Right ventricle myocardium inferior (tissue), 1 donor: ENCODE measurements around the gene MAPK6. TPM values are rescaled to one million over a fixed set of nuclear protein-coding genes. Genes with fewer than 3 reads are reported as not detected.
"Not testable (repeated sequence)": the region's sequence is repeated elsewhere in the genome, so short reads cannot be mapped to it uniquely, and the experiment has no call there.

ENCODE experiments used
- ATAC-seq: fragments of 200-7000 bp; cut with Tn5 transposase; one replicate; pipeline ENCODE4 v1.9.1; 2020; ENCODE audit warnings: mild to moderate bottlenecking, moderate library complexity
- DNase-seq: peaks from one replicate; pipeline ENCODE4 v3.0.0; 2021; ENCODE audit errors: missing footprints
- intact Hi-C: fragments of 100-400 bp; cut with DNase I; formaldehyde crosslinking; loops from one replicate; pipeline ENCODE4 v1.11.0; 2022
- total RNA-seq: library from RNA; stranded (reverse); fragmentation: NEBNext Ultra II Directional; extraction: Animal tissue kit (Norgen Biotek cat#: 25700); gene quantifications from one replicate; pipeline ENCODE4 v1.2.1, GENCODE V29; 2021
- donor health status: DM: no; HTN: yes; CAD: no; lungs with severe emphysema.

The MAPK6 gene
- total RNA-seq, 1 donor from 2014 or later = 22.6 TPM

DNA sequence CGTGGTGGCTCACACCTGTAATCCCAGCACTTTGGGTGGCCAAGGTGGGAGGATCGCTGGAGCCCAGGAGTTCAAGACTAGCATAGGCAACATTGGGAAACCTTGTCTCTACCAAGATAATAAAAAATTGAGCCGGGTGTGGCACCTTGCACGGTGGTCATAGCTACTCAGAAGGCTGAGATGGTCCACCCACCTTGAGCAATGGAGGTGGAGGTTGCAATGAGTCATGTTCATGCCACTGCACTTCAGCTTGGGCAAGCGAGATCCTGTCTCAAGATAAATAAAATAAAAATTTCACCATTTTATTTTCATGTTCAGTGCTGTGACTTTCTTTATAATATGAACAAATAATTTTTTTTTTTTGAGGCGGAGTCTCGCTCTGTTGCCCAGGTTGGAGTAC is 12.5 kb downstream of the MAPK6 start:
- no peak for ATAC-seq
- intact Hi-C loops = no loop called here
- no peak for DNase-seq

DNA sequence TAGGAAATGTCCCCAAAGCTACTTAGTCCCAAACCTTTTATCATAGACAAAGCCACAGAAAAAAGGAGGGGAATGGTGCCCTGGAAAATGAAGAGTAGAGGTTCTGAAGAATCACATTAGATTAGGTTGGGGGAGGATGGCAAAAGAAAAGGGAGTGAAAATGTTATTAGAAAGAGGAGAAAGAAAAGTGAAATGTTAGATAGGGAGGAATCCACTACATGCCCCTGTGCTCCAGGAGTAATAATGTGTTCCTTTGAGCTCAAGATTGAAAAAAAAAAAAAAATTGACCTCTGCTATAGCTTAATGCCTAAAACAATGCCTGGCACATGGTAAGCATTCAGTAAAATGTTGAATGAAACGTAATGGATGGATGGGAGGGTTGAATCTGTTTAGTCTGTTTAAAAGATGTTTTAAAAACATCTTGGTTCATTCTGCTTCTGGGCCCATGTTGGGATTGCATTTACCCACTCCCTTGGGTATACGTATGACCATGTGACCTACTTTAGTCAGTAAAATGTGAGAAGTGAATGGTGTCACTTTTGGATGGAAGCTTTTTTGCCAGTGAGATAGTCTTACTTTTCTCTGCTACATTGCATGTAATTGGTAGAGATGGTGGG is 19.0 kb downstream of the MAPK6 start:
- DNase-seq = no peak
- intact Hi-C loops = no loop called here
- ATAC-seq = no peak

DNA sequence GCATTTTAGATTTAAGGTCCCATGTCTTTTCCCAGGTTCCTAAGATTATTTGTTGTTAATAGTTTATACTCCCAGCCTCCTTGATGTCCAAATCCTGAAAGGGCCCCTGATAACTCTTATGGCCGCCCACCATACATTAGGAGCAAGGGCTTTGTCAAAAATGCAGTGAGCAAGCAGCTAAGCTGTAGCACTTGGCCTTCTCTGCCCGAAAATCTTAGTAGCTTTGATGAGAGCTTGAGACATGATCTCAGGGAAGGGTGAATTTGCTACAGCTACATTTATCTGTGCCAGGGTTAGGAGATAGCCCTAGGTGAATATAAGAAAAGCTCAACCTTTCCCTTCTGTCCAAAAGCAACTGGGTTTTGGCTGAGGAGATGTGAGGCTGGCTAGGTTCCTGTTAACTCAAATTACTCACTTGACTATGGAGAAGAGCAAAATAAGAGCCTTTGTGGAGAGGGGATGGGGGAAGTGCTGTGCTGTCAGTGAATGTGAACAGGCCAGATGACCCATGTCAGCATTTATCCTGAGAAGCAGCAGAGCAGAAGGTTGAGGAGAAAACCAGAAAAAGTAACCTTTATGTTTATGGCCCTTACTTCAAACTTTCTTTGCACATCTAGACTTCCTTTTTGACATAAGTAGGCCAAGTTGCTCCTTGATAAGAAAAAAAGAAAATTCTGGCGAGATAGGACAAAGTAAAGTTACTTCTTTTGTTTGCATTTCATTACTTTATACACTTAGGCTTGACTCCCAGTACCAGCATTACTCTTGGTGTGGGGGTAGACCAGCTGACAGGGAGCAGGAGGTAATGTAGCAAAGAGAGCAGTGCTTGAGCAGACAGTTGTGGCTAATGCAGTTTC is 21.1 kb downstream of the MAPK6 start:
- DNase-seq (no peak), ATAC-seq (peak; percentile 60)
- intact Hi-C loops = loop anchor here (10.0 kb wide), 1 partner anchor 55 kb away; no protein-coding TSS in a partner anchor

DNA sequence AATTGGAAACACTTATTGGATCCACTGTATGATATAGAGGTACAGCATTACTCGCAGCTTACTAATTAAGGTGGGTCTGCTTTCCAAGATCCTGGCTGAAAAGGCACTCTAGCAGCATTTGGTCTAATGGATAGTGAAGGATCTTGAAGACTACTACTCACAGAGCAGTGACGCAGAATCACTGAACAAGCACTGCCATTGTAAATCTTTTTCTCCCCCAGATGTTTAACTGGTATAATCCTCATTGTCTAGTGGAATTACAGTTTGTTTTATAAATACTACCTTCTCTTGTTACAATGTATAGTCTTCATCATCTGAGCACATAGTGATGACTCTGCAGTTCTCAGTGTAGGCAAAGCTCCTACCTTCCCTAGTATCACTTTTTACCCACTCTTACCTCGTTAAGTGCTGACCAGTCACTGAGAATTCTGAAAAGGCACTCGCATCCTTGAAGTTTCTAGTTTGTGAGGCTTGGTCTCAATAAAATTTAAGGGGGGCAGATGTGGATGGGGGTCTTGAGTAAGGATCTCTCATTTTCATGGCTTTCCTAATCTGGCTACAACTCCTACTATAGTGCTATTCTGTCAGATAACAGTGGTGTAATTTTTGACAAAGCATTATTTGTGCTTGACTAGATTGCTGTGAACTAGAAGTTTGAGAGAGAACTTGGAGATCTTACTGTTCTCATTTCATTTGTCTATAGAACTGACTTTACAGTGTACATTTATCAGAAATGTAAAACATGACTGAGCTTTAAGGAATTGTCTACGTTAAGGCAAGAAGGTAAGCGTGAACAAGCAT is 23.2 kb downstream of the MAPK6 start:
- DNase-seq = no peak
- intact Hi-C loops = loop anchor here (10.0 kb wide), 1 partner anchor 57 kb away; no protein-coding TSS in a partner anchor
- ATAC-seq = no peak

- intact Hi-C loops = loop anchor here (10.0 kb wide), 1 partner anchor 61 kb away; no protein-coding TSS in a partner anchor
- not testable (repeated sequence) for ATAC-seq, DNase-seq
Observed at GRCh38 chr15:52045795-52046298, 26.8 kb downstream of the MAPK6 start.

- intact Hi-C loops = loop anchor here (10.0 kb wide), 1 partner anchor 62 kb away; no protein-coding TSS in a partner anchor
- ATAC-seq = peak; percentile 76
- not testable (repeated sequence) for DNase-seq
Observed at GRCh38 chr15:52046552-52046951, 27.5 kb downstream of the MAPK6 start.

GRCh38 chr15:52050416-52050815 is 31.4 kb downstream of the MAPK6 start:
- DNase-seq = no peak
- no peak for ATAC-seq
- intact Hi-C loops = no loop called here

DNA sequence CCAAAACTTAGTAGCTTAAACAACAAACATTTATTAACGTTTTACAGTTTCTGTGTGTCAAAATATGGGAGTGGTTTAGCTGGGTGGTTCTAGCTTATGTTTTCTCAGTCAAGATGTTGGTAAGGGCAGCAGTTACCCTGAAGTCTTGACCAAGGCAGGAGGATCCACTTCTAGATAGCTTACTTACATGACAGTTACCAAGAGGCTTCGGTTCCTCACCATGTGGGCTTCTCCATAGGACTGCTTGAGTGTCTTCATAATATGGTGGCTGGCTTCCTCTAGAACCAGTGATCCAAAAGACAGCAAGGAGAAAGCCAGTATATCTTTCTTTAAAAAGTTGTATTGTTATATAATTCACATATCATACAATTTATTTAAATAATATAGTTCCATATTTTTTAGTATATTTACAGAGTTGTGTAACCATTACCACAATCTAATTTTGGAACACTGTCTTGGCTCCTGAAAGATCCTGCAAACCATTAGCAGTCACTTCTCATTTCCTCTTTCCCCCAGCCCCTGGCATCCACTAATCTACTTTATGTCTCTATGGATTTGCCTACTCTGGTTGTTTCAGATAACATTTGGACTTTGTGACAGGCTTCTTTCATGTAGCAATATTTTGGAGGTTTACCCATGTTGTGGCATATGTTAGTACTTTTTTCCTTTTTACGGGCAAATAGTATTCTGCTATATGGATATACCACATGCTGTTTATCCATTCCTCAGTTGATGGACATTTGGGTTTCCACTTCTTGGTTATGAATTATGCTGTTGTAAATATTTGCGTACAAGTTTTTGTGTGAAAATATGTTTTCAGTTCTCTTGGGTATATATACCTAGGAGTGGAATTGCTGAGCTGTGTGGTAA is 33.3 kb downstream of the MAPK6 start:
- intact Hi-C loops = no loop called here
- no peak for DNase-seq
- no peak for ATAC-seq

- intact Hi-C loops = no loop called here
- ATAC-seq = no peak
Observed at GRCh38 chr15:52054381-52054780, 35.4 kb downstream of the MAPK6 start.

DNA sequence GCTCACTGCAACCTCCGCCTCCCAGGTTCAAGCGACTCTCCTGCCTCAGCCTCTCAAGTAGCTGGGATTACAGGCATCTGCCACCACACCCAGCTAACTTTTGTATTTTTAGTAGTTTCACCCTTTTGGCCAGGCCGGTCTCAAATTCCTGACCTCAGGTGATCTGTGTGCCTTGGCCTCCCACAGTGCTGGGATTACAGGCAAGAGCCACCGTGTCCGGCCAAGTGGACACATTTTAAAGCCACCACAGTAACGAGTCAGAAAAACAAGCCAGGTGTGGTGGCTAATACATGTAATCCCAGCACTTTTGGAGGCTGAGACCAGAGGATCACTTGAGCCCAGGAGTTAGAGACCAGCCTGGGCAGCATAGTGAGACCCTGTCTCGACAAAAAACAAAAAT is 35.8 kb downstream of the MAPK6 start:
- intact Hi-C loops, ATAC-seq, DNase-seq: not testable (repeated sequence)

More at GRCh38 chr15:52054381-52054780, 35.4 kb downstream of the MAPK6 start:
- DNase-seq = no peak

DNA sequence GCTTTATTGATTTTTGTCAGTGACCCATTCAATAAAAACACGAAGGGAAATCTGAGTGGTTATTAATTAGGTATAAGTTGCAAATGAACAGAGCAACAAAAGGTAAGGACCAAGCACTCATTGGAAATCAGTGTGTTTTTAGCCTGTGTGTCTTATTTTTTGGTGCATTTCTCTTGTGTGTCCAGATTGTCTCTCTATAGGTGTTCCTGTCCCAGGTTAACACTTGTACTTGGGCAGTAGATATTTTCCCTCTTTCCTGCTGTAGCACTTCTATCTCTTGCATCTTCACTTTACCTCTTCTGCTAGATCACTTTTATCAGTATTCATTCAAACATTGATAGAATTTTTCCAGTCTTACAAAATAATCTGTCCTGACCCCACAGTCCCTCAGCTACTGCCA is 37.0 kb downstream of the MAPK6 start:
- no peak for DNase-seq
- no peak for ATAC-seq

GRCh38 chr15:52056496-52056895 is 37.5 kb downstream of the MAPK6 start:
- intact Hi-C loops = no loop called here
- no peak for DNase-seq
- ATAC-seq = no peak

More for the DNA sequence above, 37.0 kb downstream of the MAPK6 start:
- intact Hi-C loops = no loop called here

GRCh38 chr15:52057996-52058395 is 39.0 kb downstream of the MAPK6 start:
- intact Hi-C loops = no loop called here
- no peak for ATAC-seq
- DNase-seq = no peak

GRCh38 chr15:52060501-52060900 is 41.5 kb downstream of the MAPK6 start:
- ATAC-seq = no peak
- DNase-seq = no peak
- intact Hi-C loops = no loop called here

DNA sequence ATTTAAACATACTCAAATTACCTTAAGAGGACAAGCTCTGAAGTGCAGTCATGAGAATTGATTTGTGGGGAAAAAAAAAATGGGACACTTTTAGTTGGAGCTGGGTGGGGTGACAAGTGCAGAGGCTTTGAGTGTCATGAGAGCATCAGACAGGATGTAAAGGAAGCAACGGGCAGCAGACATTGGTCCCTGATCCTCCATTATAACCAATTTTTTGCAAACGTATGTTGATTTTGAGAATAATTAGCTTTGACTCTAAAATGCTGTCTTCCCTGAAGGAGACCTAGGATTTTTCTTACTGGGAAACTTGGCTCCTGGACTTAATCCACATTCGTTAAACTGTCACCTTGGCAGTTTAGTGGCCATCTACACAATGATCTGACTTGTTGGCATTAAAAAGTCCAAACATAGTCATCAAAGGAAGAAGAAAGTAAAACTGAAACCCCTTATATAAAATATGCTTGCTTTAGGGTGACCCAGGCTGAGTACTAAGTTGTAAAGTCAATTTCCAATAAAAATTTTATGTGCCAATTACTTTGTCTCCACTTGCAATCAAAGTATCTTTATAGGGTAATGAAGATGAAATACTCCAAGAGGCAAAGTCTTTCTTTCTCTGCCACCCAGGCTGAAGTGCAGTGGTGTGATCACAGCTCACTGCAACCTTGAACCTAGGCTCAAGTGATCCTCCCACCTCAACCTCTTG is 48.0 kb downstream of the MAPK6 start:
- DNase-seq (no peak), ATAC-seq (no peak)
- intact Hi-C loops = no loop called here

DNA sequence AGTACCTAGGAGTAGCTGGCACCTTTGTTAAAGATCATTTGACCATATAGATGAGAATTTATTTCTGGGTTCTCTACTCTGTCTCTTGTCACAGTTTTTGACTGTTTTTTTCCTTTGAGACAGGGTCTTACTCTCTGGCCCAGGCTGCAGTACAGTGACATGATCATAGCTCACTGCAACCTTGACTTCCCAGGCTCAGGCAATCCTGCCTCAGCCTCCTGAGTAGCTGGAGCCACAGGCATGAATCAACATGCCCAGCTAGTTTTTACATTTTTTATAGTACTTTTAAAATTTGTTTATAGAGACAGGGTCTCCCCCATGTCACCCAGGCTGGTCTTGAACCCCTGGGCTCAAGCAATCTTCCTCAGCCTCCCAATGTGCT is 48.5 kb downstream of the MAPK6 start:
- intact Hi-C loops = no loop called here
- DNase-seq = no peak
- no peak for ATAC-seq

DNA sequence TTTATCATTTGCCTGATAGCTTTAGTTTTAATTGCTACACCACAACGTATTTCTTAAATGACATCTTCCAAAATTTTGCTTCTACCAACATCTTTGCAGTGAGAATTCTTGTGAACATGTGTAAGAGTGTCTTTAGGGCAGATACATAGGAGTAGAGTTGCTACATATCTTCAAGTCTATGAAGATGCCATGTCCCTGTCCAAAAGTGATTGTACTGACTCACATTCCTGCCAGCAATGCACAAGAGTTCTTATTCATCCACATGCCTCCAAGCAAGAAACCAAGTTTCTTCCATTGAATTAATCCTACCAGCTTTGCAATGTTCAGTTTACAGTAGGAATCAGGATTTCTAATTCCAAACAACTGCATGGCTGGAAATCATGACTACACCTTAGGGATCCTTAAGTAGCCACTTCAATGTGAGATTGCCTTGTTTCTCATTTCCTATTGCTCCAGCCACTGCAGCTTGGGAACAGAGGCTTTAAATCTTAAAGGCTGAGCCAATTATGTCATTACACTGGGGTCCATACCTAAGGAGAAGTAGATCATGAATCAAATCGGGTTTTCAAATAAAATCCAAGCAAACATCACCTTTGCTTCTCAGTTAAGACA is 49.1 kb downstream of the MAPK6 start:
- ATAC-seq = no peak
- DNase-seq = no peak
- intact Hi-C loops = no loop called here
